ENCODE data around the gene AMBRA1. TPM values are rescaled to one million over a fixed set of nuclear protein-coding genes. Genes with fewer than 3 reads are reported as not detected.

AMBRA1 gene
- total and polyA plus RNA-seq, 2 donors (not counting 3 experiments of a cell fraction or from before 2014, with no cell fraction given) = 18.4 to 32.4 TPM

DNA sequence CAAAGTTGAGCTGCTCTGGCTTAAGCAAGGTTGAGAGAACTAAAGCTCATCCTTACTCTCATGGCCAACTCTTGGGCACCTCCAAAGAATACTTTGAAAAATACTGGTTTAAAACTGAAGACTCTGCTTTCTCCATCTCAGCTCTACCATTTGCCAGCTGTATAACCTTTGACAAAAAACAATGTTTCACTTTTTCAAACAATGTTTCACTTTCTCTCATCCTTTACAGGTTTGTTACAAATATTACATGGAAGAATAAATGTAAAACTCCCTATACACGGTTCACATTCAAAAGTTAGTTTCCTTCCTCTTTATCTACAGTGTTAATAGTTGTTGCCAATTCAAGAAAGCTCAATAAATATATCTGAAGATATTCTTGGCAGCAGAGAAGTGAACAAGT, 19.2 kb downstream of the AMBRA1 start:
- H3K36me3 ChIP-seq (ENCODE audit: control insufficient read depth in 2 of 2, extremely low read depth in 1 of 2, insufficient read depth in 2 of 2, low read length in 2 of 2) = no peaks in the 10 kb centered on the region
- H3K79me2 ChIP-seq (ENCODE audit: control insufficient read depth, insufficient read depth, low read length) = peaks cover 56% of the 10 kb centered on the region
- no peak overlapping the region for H3K9ac ChIP-seq (replicated peaks; ENCODE audit: extremely low read depth, insufficient read depth, low read length)
- H3K27ac ChIP-seq (ENCODE audit: insufficient read depth, low read depth, low read length) = no peak overlapping the region
- ChIA-PET POLR2A (no interaction called here), CTCF (interaction anchor here (0.6 to 1.3 kb wide), 2 partner anchors 10 to 37 kb away, joined by 4 to 7 read pairs; no protein-coding TSS in a partner anchor)
- no peak overlapping the region for H3K4me3 ChIP-seq (replicated peaks in 1 of 3; ENCODE audit: insufficient read depth in 1 of 3, low read depth in 1 of 3, low read length in 3 of 3)
- no peaks in the 10 kb centered on the region for H3K9me1 ChIP-seq (replicated peaks; ENCODE audit: control insufficient read depth, extremely low read depth, insufficient read depth, low read length)
- H3K4me1 ChIP-seq (ENCODE audit: control insufficient read depth, extremely low read depth, insufficient read depth, low read length) = no peaks in the 10 kb centered on the region
- FAIRE-seq (no peak), DNase-seq (ENCODE audit: low read depth, low spot score) (no peak)
- peaks cover 4% of the 10 kb centered on the region for H4K20me1 ChIP-seq (replicated peaks; ENCODE audit: control insufficient read depth, extremely low read depth, insufficient read depth, low read length)
- dilution Hi-C loops (cut with MboI; ENCODE audit: extremely low pct_ligation_motif_present, low sequenced_read_pairs) (no loop called here), intact Hi-C loops (cut with micrococcal nuclease) (no loop called here)
- no peaks in the 10 kb centered on the region for H3K27me3 ChIP-seq (ENCODE audit: control insufficient read depth in 2 of 2, insufficient read depth in 2 of 2, low read length in 2 of 2)
- no peak overlapping the region for H2AFZ ChIP-seq (ENCODE audit: low read depth, low read length)
- no peaks in the 10 kb centered on the region for H3K9me3 ChIP-seq (replicated peaks; ENCODE audit: control insufficient read depth, insufficient read depth, low read length)
- TF ChIP-seq MYC (IDR thresholded peaks at IDR 0.05; ENCODE audit: low read depth, low read length) = no peak
- TF ChIP-seq, protein P1, sequence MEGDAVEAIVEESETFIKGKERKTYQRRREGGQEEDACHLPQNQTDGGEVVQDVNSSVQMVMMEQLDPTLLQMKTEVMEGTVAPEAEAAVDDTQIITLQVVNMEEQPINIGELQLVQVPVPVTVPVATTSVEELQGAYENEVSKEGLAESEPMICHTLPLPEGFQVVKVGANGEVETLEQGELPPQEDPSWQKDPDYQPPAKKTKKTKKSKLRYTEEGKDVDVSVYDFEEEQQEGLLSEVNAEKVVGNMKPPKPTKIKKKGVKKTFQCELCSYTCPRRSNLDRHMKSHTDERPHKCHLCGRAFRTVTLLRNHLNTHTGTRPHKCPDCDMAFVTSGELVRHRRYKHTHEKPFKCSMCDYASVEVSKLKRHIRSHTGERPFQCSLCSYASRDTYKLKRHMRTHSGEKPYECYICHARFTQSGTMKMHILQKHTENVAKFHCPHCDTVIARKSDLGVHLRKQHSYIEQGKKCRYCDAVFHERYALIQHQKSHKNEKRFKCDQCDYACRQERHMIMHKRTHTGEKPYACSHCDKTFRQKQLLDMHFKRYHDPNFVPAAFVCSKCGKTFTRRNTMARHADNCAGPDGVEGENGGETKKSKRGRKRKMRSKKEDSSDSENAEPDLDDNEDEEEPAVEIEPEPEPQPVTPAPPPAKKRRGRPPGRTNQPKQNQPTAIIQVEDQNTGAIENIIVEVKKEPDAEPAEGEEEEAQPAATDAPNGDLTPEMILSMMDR (IDR thresholded peaks at IDR 0.05; ENCODE audit: extremely low read depth in 1 of 2, insufficient read depth in 1 of 2, low read depth in 1 of 2, low read length in 2 of 2) = no peak
- TF ChIP-seq POLR2A (IDR thresholded peaks at IDR 0.05; ENCODE audit: low read depth, low read length) = no peak
- TF ChIP-seq JUN (IDR thresholded peaks at IDR 0.05; ENCODE audit: borderline replicate concordance, insufficient read depth, insufficient read length, low read depth) = no peak
- no peak for TF ChIP-seq POLR2AphosphoS5 (IDR thresholded peaks at IDR 0.05; ENCODE audit: insufficient read depth, low read depth, low read length)
- no peak for TF ChIP-seq GATA2 (IDR thresholded peaks at IDR 0.05; ENCODE audit: insufficient read depth, insufficient read length, low read depth, low read length)
- no peak for TF ChIP-seq FOS (IDR thresholded peaks at IDR 0.05; ENCODE audit: borderline replicate concordance, insufficient read depth, low read length)
- TF ChIP-seq, protein P2, sequence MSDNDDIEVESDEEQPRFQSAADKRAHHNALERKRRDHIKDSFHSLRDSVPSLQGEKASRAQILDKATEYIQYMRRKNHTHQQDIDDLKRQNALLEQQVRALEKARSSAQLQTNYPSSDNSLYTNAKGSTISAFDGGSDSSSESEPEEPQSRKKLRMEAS (IDR thresholded peaks at IDR 0.05; ENCODE audit: insufficient read depth, insufficient read length) = no peak
- no peak overlapping the region for H3K4me2 ChIP-seq (ENCODE audit: insufficient read depth, low read length)
- BruUV-seq (replicated peaks) = no TSS peak
